HepG2 (cell line): ENCODE results near the gene INTS15.

Experiments used
- CTCF ChIP-seq: sonication (generic); formaldehyde crosslinking; IDR thresholded peaks from 2 replicates; pipeline ENCODE4 v1.5.0; 2020; ENCODE audit warnings: mild to moderate bottlenecking, missing genetic modification reagents, moderate library complexity
- E2F1 ChIP-seq: sonication (generic); formaldehyde crosslinking; IDR thresholded peaks from 2 replicates; pipeline ENCODE4 v1.5.0; 2020; ENCODE audit warnings: missing genetic modification reagents
- ETV6 ChIP-seq: sonication (generic); formaldehyde crosslinking; conservative IDR thresholded peaks from 2 replicates; pipeline ENCODE4 v1.4.0; 2020; ENCODE audit warnings: missing genetic modification reagents
- FOXP4 ChIP-seq: sonication (generic); formaldehyde crosslinking; IDR thresholded peaks from 2 replicates; pipeline ENCODE4 v1.4.0; 2020; ENCODE audit warnings: missing genetic modification reagents
- MAX ChIP-seq: IDR thresholded peaks from 2 replicates; pipeline ENCODE4 v1.6.1; 2012; ENCODE audit warnings: inconsistent platforms
- NFIC ChIP-seq: IDR thresholded peaks from 2 replicates; pipeline ENCODE4 v1.6.1; 2012; ENCODE audit warnings: mild to moderate bottlenecking, low read length, inconsistent platforms
- POLR2AphosphoS5 ChIP-seq: IDR thresholded peaks from 2 replicates; pipeline ENCODE4 v1.6.1; 2012; ENCODE audit warnings: low read depth, low read length
- PRDM4 ChIP-seq: sonication (generic); formaldehyde crosslinking; IDR thresholded peaks from 2 replicates; pipeline ENCODE4 v1.9.0; 2021; ENCODE audit warnings: missing genetic modification reagents, borderline replicate concordance
- SRF ChIP-seq: IDR thresholded peaks from 2 replicates; pipeline ENCODE4 v1.6.1; 2011; ENCODE audit warnings: mild to moderate bottlenecking, low read depth, low read length, moderate library complexity
- TBL1XR1 ChIP-seq: fragments of 150-350 bp; IDR thresholded peaks from 2 replicates; pipeline ENCODE4 v1.6.1; 2014; ENCODE audit warnings: borderline replicate concordance, low read length; ENCODE audit not compliant: partially characterized antibody
- TBP ChIP-seq: sonication (generic); formaldehyde crosslinking; IDR thresholded peaks from 2 replicates; pipeline ENCODE4 v1.5.0; 2020; ENCODE audit warnings: missing genetic modification reagents
- ZBTB33 ChIP-seq: sonication (generic); formaldehyde crosslinking; IDR thresholded peaks from 2 replicates; pipeline ENCODE4 v1.4.0; 2020; ENCODE audit warnings: missing genetic modification reagents

GRCh38 chr7:6655636-6656385, 66.0 kb downstream of the INTS15 start:
- TF ChIP-seq PRDM4 (CRISPR knock-in tag) (no peak), ETV6 (no peak), TBP (CRISPR knock-in tag) (no peak), ZBTB33 (CRISPR knock-in tag) (no peak), CTCF (CRISPR knock-in tag) (no peak), POLR2AphosphoS5 (no peak), NFIC (no peak), MAX (no peak), E2F1 (CRISPR knock-in tag) (no peak), TBL1XR1 (no peak), FOXP4 (CRISPR knock-in tag) (no peak), SRF (no peak)
